Upper lobe of right lung (tissue), 1 donor: ENCODE data around the gene HAT1. TPM values are rescaled to one million over a fixed set of nuclear protein-coding genes. Genes with fewer than 3 reads are reported as not detected.

Experiments
- ATAC-seq: fragments of 200-7000 bp; cut with Tn5 transposase; one replicate; pipeline ENCODE4 v1.9.1; 2020; ENCODE audit warnings: mild to moderate bottlenecking, moderate library complexity
- DNase-seq: peaks from one replicate; pipeline ENCODE4 v3.0.0-alpha.2; 2020
- H3K27ac ChIP-seq: fragments of 200-600 bp; one replicate; pipeline ENCODE4 v1.8.0; 2022
- H3K27me3 ChIP-seq: fragments of 200-600 bp; one replicate; pipeline ENCODE4 v1.8.0; 2022; ENCODE audit warnings: mild to moderate bottlenecking
- H3K36me3 ChIP-seq: fragments of 200-600 bp; one replicate; pipeline ENCODE4 v1.8.0; 2022
- H3K4me1 ChIP-seq: fragments of 200-600 bp; one replicate; pipeline ENCODE4 v1.8.0; 2022
- H3K4me3 ChIP-seq: fragments of 200-600 bp; one replicate; pipeline ENCODE4 v1.8.0; 2022; ENCODE audit warnings: mild to moderate bottlenecking
- H3K9me3 ChIP-seq: fragments of 200-600 bp; one replicate; pipeline ENCODE4 v1.8.0; 2022
- intact Hi-C: fragments of 100-400 bp; cut with DNase I; formaldehyde crosslinking; loops from one replicate; pipeline ENCODE4 v1.11.0; 2022
- total RNA-seq: library from RNA; stranded (reverse); fragmentation: NEBNext Ultra II Directional; extraction: Animal tissue kit (Norgen Biotek cat#: 25700); gene quantifications from one replicate; pipeline ENCODE4 v1.2.1, GENCODE V29; 2021
- TF ChIP-seq, protein P1 (sequence below): fragments of 200-600 bp; IDR thresholded peaks from one replicate; pipeline ENCODE4 v1.8.0; 2022; ENCODE audit warnings: antibody characterized with exemption
- donor health status: DM: no; HTN: yes; CAD: no; lungs with severe emphysema.

The HAT1 gene
- total RNA-seq, 1 donor from 2014 or later = 24.8 TPM

GRCh38 chr2:171902840-171903420, 19.3 kb upstream of the HAT1 start:
- intact Hi-C loops = no loop called here
- DNase-seq = no peak
- Histone ChIP-seq H3K36me3 (no peaks in the 10 kb centered on the region), H3K4me1 (no peaks in the 10 kb centered on the region), H3K27ac (no peak overlapping the region), H3K4me3 (no peak overlapping the region), H3K27me3 (no peaks in the 10 kb centered on the region), H3K9me3 (no peaks in the 10 kb centered on the region)
- ATAC-seq = no peak
- TF ChIP-seq, protein P1, sequence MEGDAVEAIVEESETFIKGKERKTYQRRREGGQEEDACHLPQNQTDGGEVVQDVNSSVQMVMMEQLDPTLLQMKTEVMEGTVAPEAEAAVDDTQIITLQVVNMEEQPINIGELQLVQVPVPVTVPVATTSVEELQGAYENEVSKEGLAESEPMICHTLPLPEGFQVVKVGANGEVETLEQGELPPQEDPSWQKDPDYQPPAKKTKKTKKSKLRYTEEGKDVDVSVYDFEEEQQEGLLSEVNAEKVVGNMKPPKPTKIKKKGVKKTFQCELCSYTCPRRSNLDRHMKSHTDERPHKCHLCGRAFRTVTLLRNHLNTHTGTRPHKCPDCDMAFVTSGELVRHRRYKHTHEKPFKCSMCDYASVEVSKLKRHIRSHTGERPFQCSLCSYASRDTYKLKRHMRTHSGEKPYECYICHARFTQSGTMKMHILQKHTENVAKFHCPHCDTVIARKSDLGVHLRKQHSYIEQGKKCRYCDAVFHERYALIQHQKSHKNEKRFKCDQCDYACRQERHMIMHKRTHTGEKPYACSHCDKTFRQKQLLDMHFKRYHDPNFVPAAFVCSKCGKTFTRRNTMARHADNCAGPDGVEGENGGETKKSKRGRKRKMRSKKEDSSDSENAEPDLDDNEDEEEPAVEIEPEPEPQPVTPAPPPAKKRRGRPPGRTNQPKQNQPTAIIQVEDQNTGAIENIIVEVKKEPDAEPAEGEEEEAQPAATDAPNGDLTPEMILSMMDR = no peak

DNA sequence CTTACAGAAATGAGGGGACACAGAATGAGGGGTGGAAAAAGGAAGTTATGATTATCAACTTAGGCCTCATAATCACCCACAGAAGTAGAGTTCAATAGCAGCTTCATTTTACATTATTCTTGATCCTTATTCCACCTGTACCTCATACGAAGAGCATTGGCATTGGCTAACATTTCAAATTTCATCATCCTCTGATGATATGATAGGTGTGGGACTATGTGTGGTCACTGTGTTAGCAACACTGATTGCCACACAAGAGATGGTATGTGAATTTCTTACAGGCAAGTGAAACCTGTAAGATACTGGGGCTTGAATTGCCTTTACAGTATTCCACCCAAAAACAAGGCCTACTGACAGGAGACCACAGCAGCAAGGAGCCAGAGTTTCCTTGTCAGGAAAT, 14.0 kb upstream of the HAT1 start:
- Histone ChIP-seq H3K36me3 (no peaks in the 10 kb centered on the region), H3K27me3 (no peaks in the 10 kb centered on the region), H3K4me1 (no peaks in the 10 kb centered on the region), H3K4me3 (no peak overlapping the region), H3K27ac (no peak overlapping the region), H3K9me3 (no peaks in the 10 kb centered on the region)
- no peak for ATAC-seq
- no peak for DNase-seq
- intact Hi-C loops = no loop called here
- TF ChIP-seq, protein P1 = no peak

DNA sequence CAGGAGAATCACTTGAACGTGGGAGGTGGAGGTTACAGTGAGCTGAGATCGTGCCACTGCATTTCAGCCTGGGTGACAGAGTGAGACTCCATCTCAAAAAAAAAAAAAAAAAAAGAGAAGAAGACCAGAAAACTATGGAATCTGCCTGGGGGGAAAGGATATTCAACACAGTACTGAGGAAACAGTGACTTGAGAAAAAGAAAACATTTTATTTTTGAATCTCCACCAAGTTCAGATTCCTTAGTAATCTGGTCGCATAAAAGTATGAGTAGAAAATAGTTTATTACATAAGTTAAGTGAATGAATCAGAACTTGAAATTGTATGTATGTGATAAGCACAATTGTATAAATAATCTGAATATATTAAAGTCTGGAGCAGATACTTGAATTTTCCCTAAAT, 13.0 kb upstream of the HAT1 start:
- DNase-seq (no peak), ATAC-seq (no peak)
- Histone ChIP-seq H3K27ac (no peak overlapping the region), H3K27me3 (no peaks in the 10 kb centered on the region), H3K36me3 (no peaks in the 10 kb centered on the region), H3K9me3 (no peaks in the 10 kb centered on the region), H3K4me3 (no peak overlapping the region), H3K4me1 (no peaks in the 10 kb centered on the region)
- intact Hi-C loops = no loop called here
- TF ChIP-seq, protein P1 = no peak

GRCh38 chr2:171910494-171910893, 11.8 kb upstream of the HAT1 start:
- Histone ChIP-seq H3K9me3 (no peaks in the 10 kb centered on the region), H3K4me3 (no peak overlapping the region), H3K36me3 (no peaks in the 10 kb centered on the region), H3K4me1 (no peaks in the 10 kb centered on the region), H3K27ac (no peak overlapping the region), H3K27me3 (no peaks in the 10 kb centered on the region)
- TF ChIP-seq, protein P1 = no peak
- ATAC-seq (no peak), DNase-seq (no peak)
- intact Hi-C loops = no loop called here

DNA sequence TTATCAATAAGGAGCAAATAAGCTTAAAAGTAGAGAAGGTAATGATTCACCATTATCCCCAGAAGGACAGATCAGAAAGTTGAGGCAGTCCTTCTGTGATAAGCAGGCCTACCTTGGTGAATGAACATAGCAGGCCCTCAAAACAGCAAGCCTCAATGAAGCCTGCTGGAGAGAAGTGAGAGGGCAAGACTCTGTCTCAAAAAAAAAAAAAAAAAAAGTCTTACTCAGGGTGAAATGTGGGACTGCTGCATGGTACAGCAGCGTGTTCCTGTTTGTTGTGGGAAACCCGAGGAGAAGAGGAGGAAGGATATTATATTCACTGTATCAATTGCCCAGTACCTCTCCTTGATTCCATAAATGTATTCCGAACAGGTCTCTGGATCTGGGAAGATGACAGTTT, 8.7 kb upstream of the HAT1 start:
- TF ChIP-seq, protein P1 = no peak
- Histone ChIP-seq H3K27me3 (no peaks in the 10 kb centered on the region), H3K4me1 (no peaks in the 10 kb centered on the region), H3K27ac (no peak overlapping the region), H3K36me3 (no peaks in the 10 kb centered on the region), H3K9me3 (no peaks in the 10 kb centered on the region), H3K4me3 (no peak overlapping the region)
- intact Hi-C loops = no loop called here
- no peak for ATAC-seq
- DNase-seq = no peak

DNA sequence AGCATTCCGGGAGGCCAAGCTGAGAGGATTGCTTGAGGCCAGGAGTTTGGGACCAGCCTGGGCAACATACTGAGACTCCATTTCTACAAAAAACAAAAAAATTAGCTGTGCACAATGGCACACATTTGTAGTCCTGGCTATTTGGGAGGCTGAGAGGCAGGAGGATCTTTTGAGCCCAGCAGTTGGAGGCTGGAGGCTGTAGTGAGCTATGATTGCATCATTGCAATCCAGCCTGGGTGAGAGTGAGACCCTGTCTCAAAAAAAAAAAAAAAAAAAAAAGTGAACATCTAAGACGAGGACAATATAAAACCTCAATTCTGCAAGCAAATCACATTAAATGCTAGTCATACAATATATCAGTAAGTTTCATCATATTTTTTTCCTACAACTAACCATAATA, 2.8 kb upstream of the HAT1 start:
- ATAC-seq (no peak), DNase-seq (no peak)
- intact Hi-C loops = no loop called here

More for the DNA sequence above, 2.8 kb upstream of the HAT1 start:
- Histone ChIP-seq H3K4me1 (peaks cover 20% of the 10 kb centered on the region), H3K27me3 (no peaks in the 10 kb centered on the region), H3K9me3 (no peaks in the 10 kb centered on the region), H3K4me3 (no peak overlapping the region), H3K36me3 (no peaks in the 10 kb centered on the region), H3K27ac (no peak overlapping the region)
- TF ChIP-seq, protein P1 = no peak
